Measurements from ENCODE around the gene HHATL.

GRCh38 chr3:42713747-42714146, 11.1 kb upstream of the HHATL start:
- TF ChIP-seq POLR2A (IDR thresholded peaks at IDR 0.05; ENCODE audit: low read depth, low read length) = no peak
- no peak for TF ChIP-seq POLR2AphosphoS5 (IDR thresholded peaks at IDR 0.05; ENCODE audit: low read depth, low read length)
- TF ChIP-seq TAF1 (IDR thresholded peaks at IDR 0.05; ENCODE audit: borderline replicate concordance, low read depth, low read length) = no peak
